H1 (cell line): Measurements from ENCODE around the gene RELB.

Experiments used
- BACH1 ChIP-seq: IDR thresholded peaks from 2 replicates; pipeline ENCODE4 v1.6.1; 2012; ENCODE audit warnings: low read length, improper control_type of control experiment
- CTCF ChIP-seq, 3 experiments: IDR thresholded peaks; 1 replicate in 2 of 3; 2 replicates in 1 of 3; pipeline versions ENCODE4 v1.5.1 to v1.6.1; 2011; ENCODE audit warnings: low read length in 3 of 3, mild to moderate bottlenecking in 3 of 3, inconsistent platforms in 2 of 3, low read depth in 1 of 3, moderate library complexity in 1 of 3; ENCODE audit not compliant: insufficient read depth in 1 of 3; ENCODE audit errors: control extremely low read depth in 1 of 3
- EZH2 ChIP-seq: fragments of 200-600 bp; sonication (generic); IDR thresholded peaks from 2 replicates; pipeline ENCODE4 v1.7.1; 2012; ENCODE audit warnings: low read depth, mild to moderate bottlenecking, moderate library complexity, low read length, inconsistent platforms; ENCODE audit not compliant: severe bottlenecking
- GABPA ChIP-seq: IDR thresholded peaks from 2 replicates; pipeline ENCODE4 v1.6.1; 2011; ENCODE audit warnings: mild to moderate bottlenecking, low read length, moderate library complexity, borderline replicate concordance; ENCODE audit not compliant: insufficient read depth
- KDM1A ChIP-seq: fragments of 200-600, 300-600 bp; sonication (generic); IDR thresholded peaks from 2 replicates; pipeline ENCODE4 v1.7.1; 2016; ENCODE audit warnings: mild to moderate bottlenecking, low read length, borderline replicate concordance
- MAX ChIP-seq: IDR thresholded peaks from 2 replicates; pipeline ENCODE4 v1.6.1; 2012; ENCODE audit warnings: inconsistent platforms
- PHF8 ChIP-seq: fragments of 200-600 bp; sonication (generic); conservative IDR thresholded peaks from 2 replicates; pipeline ENCODE4 v1.7.1; 2012; ENCODE audit warnings: low read depth, mild to moderate bottlenecking, inconsistent platforms, low read length, moderate library complexity
- POLR2A ChIP-seq, 2 experiments: IDR thresholded peaks; 1 replicate in 1 of 2; 2 replicates in 1 of 2; pipeline ENCODE4 v1.6.1; 2011; ENCODE audit warnings: low read depth in 2 of 2, low read length in 2 of 2, mild to moderate bottlenecking in 2 of 2; ENCODE audit errors: control extremely low read depth in 1 of 2
- POLR2AphosphoS5 ChIP-seq: IDR thresholded peaks from 2 replicates; pipeline ENCODE4 v1.6.1; 2011; ENCODE audit warnings: low read depth, low read length
- RBBP5 ChIP-seq: IDR thresholded peaks from 2 replicates; pipeline ENCODE4 v1.7.1; 2012; ENCODE audit warnings: low read depth, mild to moderate bottlenecking, inconsistent platforms, low read length, moderate library complexity, borderline replicate concordance
- RFX5 ChIP-seq: IDR thresholded peaks from 2 replicates; pipeline ENCODE4 v1.6.1; 2011; ENCODE audit warnings: low read depth, low read length, improper control_type of control experiment, borderline replicate concordance
- SRF ChIP-seq: IDR thresholded peaks from 2 replicates; pipeline ENCODE4 v1.6.1; 2011; ENCODE audit warnings: mild to moderate bottlenecking, low read depth, low read length, moderate library complexity
- ZNF274 ChIP-seq: IDR thresholded peaks from 2 replicates; pipeline ENCODE4 v1.7.0; 2012; ENCODE audit warnings: low read length, borderline replicate concordance; ENCODE audit errors: extremely low read depth

GRCh38 chr19:45075301-45076028 is 74.2 kb downstream of the RELB start:
- no peak for TF ChIP-seq CTCF (IDR thresholded peaks at IDR 0.05; ENCODE audit: control extremely low read depth in 1 of 3, insufficient read depth in 1 of 3, low read depth in 1 of 3, low read length in 3 of 3)
- no peak for TF ChIP-seq EZH2
- TF ChIP-seq PHF8, result no peak
- TF ChIP-seq GABPA, result no peak
- no peak for TF ChIP-seq POLR2A (IDR thresholded peaks at IDR 0.05; ENCODE audit: control extremely low read depth in 1 of 2, low read depth in 2 of 2, low read length in 2 of 2)
- TF ChIP-seq RFX5, result no peak
- TF ChIP-seq POLR2AphosphoS5, result no peak
- TF ChIP-seq ZNF274, result no peak
- TF ChIP-seq MAX, result no peak
- no peak for TF ChIP-seq SRF
- TF ChIP-seq KDM1A, result no peak
- TF ChIP-seq RBBP5, result no peak
- no peak for TF ChIP-seq BACH1
